ENCODE data around the gene TRHDE. TPM values are rescaled to one million over a fixed set of nuclear protein-coding genes. Genes with fewer than 3 reads are reported as not detected.

The TRHDE gene
- total RNA-seq, 1 experiment from 2014 or later, result 5.5 TPM

DNA sequence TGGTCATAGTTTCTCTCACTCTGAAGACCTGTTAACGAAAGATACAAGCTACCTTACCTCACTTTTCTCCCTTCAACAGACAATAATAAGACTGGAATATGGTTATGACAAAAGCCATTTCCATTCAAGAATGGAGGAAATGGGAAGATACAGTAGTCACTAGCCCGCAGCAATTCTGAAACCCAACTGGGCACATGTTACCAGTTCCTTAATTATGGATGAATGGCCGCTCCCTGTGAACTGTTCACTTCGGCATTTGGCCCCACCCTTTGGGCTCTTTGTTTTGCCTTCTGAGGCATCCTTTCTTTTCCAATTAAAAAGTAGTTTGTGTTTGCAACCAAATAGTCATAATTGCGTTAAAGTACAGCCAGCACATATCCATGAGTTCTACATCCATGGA lies 19.0 kb downstream of the TRHDE start:
- DNase-seq (ENCODE audit: low spot score) (no peak), ATAC-seq (no peak)
- H3K9me3 Mint-ChIP-seq, result peaks cover 9% of the 10 kb centered on the region
- H3K27me3 Mint-ChIP-seq (ENCODE audit: low read depth), result no peaks in the 10 kb centered on the region
- no peak overlapping the region for H3K4me3 Mint-ChIP-seq
- peaks cover 4% of the 10 kb centered on the region for H3K4me1 Mint-ChIP-seq
- ChIA-PET POLR2A (no interaction called here), CTCF (interaction anchor here (0.5 kb wide), 1 partner anchor 26 kb away, joined by 4 read pairs; no protein-coding TSS in a partner anchor)
- TF ChIP-seq OVOL2 (CRISPR knock-in tag; IDR thresholded peaks at IDR 0.05; ENCODE audit: borderline replicate concordance) (no peak), JAZF1 (CRISPR knock-in tag; IDR thresholded peaks at IDR 0.05) (no peak), ZNF263 (CRISPR knock-in tag; IDR thresholded peaks at IDR 0.05; ENCODE audit: low read depth) (no peak), GRHL2 (CRISPR knock-in tag; IDR thresholded peaks at IDR 0.05; ENCODE audit: insufficient replicate concordance, severe bottlenecking) (no peak)
- TF ChIP-seq, protein P1, sequence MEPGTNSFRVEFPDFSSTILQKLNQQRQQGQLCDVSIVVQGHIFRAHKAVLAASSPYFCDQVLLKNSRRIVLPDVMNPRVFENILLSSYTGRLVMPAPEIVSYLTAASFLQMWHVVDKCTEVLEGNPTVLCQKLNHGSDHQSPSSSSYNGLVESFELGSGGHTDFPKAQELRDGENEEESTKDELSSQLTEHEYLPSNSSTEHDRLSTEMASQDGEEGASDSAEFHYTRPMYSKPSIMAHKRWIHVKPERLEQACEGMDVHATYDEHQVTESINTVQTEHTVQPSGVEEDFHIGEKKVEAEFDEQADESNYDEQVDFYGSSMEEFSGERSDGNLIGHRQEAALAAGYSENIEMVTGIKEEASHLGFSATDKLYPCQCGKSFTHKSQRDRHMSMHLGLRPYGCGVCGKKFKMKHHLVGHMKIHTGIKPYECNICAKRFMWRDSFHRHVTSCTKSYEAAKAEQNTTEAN (CRISPR knock-in tag; IDR thresholded peaks at IDR 0.05), result no peak
- H3K36me3 Mint-ChIP-seq, result peaks cover 3% of the 10 kb centered on the region; the same call in 1 of the 2 replicates
- no peak overlapping the region for H3K27ac Mint-ChIP-seq

DNA sequence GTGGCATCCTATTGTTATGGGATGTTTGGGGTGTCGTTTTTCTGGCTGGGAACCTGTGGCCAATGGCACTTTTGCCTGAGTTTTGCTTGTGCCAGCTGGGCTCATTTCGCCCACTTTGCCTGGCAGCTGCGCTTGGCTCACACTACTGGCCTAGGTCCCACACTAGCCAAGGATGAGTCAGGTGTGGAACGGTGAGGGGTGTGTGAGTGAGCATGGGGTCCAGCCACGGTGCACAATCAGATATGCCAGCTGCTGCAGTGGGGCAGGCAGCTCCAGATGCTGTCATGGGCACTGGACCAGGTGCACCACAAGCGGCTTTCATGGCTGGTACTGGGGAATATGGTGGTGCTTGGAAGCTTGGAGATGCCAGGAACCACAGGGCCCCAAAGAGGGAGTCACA lies 21.5 kb downstream of the TRHDE start:
- TF ChIP-seq FOXP1 (CRISPR knock-in tag; IDR thresholded peaks at IDR 0.05; ENCODE audit: borderline replicate concordance) (no peak), FOXK1 (CRISPR knock-in tag; IDR thresholded peaks at IDR 0.05) (no peak), CREB1 (CRISPR knock-in tag; IDR thresholded peaks at IDR 0.05) (no peak), CBFB (CRISPR knock-in tag; IDR thresholded peaks at IDR 0.05; ENCODE audit: low read depth) (no peak), ZNF219 (CRISPR knock-in tag; IDR thresholded peaks at IDR 0.05; ENCODE audit: borderline replicate concordance) (no peak), MXD4 (CRISPR knock-in tag; IDR thresholded peaks at IDR 0.05; ENCODE audit: borderline replicate concordance) (no peak), AFF4 (CRISPR knock-in tag; IDR thresholded peaks at IDR 0.05; ENCODE audit: borderline replicate concordance) (no peak), ZNF263 (CRISPR knock-in tag; IDR thresholded peaks at IDR 0.05; ENCODE audit: low read depth) (no peak)
- TF ChIP-seq, protein P2, sequence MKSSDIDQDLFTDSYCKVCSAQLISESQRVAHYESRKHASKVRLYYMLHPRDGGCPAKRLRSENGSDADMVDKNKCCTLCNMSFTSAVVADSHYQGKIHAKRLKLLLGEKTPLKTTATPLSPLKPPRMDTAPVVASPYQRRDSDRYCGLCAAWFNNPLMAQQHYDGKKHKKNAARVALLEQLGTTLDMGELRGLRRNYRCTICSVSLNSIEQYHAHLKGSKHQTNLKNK (CRISPR knock-in tag; IDR thresholded peaks at IDR 0.05), result no peak
- TF ChIP-seq, protein P3, sequence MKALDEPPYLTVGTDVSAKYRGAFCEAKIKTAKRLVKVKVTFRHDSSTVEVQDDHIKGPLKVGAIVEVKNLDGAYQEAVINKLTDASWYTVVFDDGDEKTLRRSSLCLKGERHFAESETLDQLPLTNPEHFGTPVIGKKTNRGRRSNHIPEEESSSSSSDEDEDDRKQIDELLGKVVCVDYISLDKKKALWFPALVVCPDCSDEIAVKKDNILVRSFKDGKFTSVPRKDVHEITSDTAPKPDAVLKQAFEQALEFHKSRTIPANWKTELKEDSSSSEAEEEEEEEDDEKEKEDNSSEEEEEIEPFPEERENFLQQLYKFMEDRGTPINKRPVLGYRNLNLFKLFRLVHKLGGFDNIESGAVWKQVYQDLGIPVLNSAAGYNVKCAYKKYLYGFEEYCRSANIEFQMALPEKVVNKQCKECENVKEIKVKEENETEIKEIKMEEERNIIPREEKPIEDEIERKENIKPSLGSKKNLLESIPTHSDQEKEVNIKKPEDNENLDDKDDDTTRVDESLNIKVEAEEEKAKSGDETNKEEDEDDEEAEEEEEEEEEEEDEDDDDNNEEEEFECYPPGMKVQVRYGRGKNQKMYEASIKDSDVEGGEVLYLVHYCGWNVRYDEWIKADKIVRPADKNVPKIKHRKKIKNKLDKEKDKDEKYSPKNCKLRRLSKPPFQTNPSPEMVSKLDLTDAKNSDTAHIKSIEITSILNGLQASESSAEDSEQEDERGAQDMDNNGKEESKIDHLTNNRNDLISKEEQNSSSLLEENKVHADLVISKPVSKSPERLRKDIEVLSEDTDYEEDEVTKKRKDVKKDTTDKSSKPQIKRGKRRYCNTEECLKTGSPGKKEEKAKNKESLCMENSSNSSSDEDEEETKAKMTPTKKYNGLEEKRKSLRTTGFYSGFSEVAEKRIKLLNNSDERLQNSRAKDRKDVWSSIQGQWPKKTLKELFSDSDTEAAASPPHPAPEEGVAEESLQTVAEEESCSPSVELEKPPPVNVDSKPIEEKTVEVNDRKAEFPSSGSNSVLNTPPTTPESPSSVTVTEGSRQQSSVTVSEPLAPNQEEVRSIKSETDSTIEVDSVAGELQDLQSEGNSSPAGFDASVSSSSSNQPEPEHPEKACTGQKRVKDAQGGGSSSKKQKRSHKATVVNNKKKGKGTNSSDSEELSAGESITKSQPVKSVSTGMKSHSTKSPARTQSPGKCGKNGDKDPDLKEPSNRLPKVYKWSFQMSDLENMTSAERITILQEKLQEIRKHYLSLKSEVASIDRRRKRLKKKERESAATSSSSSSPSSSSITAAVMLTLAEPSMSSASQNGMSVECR (CRISPR knock-in tag; IDR thresholded peaks at IDR 0.05; ENCODE audit: borderline replicate concordance), result no peak
- TF ChIP-seq, protein P4, sequence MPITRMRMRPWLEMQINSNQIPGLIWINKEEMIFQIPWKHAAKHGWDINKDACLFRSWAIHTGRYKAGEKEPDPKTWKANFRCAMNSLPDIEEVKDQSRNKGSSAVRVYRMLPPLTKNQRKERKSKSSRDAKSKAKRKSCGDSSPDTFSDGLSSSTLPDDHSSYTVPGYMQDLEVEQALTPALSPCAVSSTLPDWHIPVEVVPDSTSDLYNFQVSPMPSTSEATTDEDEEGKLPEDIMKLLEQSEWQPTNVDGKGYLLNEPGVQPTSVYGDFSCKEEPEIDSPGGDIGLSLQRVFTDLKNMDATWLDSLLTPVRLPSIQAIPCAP (CRISPR knock-in tag; IDR thresholded peaks at IDR 0.05), result no peak
- Mint-ChIP-seq H3K27ac (no peak overlapping the region), H3K9me3 (no peaks in the 10 kb centered on the region), H3K36me3 (no peaks in the 10 kb centered on the region), H3K4me1 (peaks cover 4% of the 10 kb centered on the region), H3K27me3 (ENCODE audit: low read depth) (no peaks in the 10 kb centered on the region), H3K4me3 (no peak overlapping the region)
- ChIA-PET POLR2A (no interaction called here), CTCF (no interaction called here)
- ATAC-seq (no peak), DNase-seq (ENCODE audit: low spot score) (no peak)
